ENCODE data around the gene CNTN3.

The CNTN3 gene

GRCh38 chr3:74614107-74614967 lies at the start of gene CNTN3:
CNTN3 (minus strand) TSS chr3:74614659; CDS start chr3:74521112, 93,547 bp downstream.
- TF ChIP-seq REST (IDR thresholded peaks at IDR 0.05; ENCODE audit: low read depth) = no peak
- TF ChIP-seq TEAD4 (IDR thresholded peaks at IDR 0.05) = no peak
- no peak for TF ChIP-seq EGR1 (IDR thresholded peaks at IDR 0.05)
- no peak for TF ChIP-seq FOXM1 (IDR thresholded peaks at IDR 0.05; ENCODE audit: borderline replicate concordance, low read depth)
- TF ChIP-seq ZBTB7A (IDR thresholded peaks at IDR 0.05; ENCODE audit: low read depth) = no peak
- no peak for TF ChIP-seq RAD21 (IDR thresholded peaks at IDR 0.05; ENCODE audit: low read depth)
- TF ChIP-seq NFIC (IDR thresholded peaks at IDR 0.05) = no peak
- TF ChIP-seq USF1 (IDR thresholded peaks at IDR 0.05) = no peak

- no peak for TF ChIP-seq CEBPB (IDR thresholded peaks at IDR 0.05)
- TF ChIP-seq ZBTB7A (IDR thresholded peaks at IDR 0.05; ENCODE audit: low read depth) = no peak
- TF ChIP-seq EP300 (IDR thresholded peaks at IDR 0.05; ENCODE audit: borderline replicate concordance) = no peak
- no peak for TF ChIP-seq TAF1 (IDR thresholded peaks at IDR 0.05; ENCODE audit: low read depth)
- no peak for TF ChIP-seq RAD21 (IDR thresholded peaks at IDR 0.05; ENCODE audit: low read depth)
- TF ChIP-seq TCF12 (IDR thresholded peaks at IDR 0.05; ENCODE audit: low read depth) = no peak
- no peak for TF ChIP-seq YY1 (IDR thresholded peaks at IDR 0.05; ENCODE audit: low read depth)
- TF ChIP-seq USF1 (IDR thresholded peaks at IDR 0.05) = no peak
- TF ChIP-seq TEAD4 (IDR thresholded peaks at IDR 0.05) = no peak
- TF ChIP-seq NFIC (IDR thresholded peaks at IDR 0.05) = no peak
- TF ChIP-seq MAX (IDR thresholded peaks at IDR 0.05) = no peak
- no peak for TF ChIP-seq EGR1 (IDR thresholded peaks at IDR 0.05)
- no peak for TF ChIP-seq CREB1 (IDR thresholded peaks at IDR 0.05; ENCODE audit: low read depth)
- TF ChIP-seq REST (IDR thresholded peaks at IDR 0.05; ENCODE audit: low read depth) = no peak
- TF ChIP-seq FOXM1 (IDR thresholded peaks at IDR 0.05; ENCODE audit: borderline replicate concordance, low read depth) = no peak
Measured at GRCh38 chr3:74663178-74663577, 48.7 kb upstream of the CNTN3 start.

GRCh38 chr3:74661672-74662071 lies 47.2 kb upstream of the CNTN3 start:
- TF ChIP-seq YY1 (IDR thresholded peaks at IDR 0.05; ENCODE audit: low read depth) (no peak), CREB1 (IDR thresholded peaks at IDR 0.05; ENCODE audit: low read depth) (no peak), FOXM1 (IDR thresholded peaks at IDR 0.05; ENCODE audit: borderline replicate concordance, low read depth) (no peak), CEBPB (IDR thresholded peaks at IDR 0.05) (no peak), EGR1 (IDR thresholded peaks at IDR 0.05) (no peak), TCF12 (IDR thresholded peaks at IDR 0.05; ENCODE audit: low read depth) (no peak), RAD21 (IDR thresholded peaks at IDR 0.05; ENCODE audit: low read depth) (no peak), EP300 (IDR thresholded peaks at IDR 0.05; ENCODE audit: borderline replicate concordance) (no peak), MAX (IDR thresholded peaks at IDR 0.05) (no peak), REST (IDR thresholded peaks at IDR 0.05; ENCODE audit: low read depth) (no peak), USF1 (IDR thresholded peaks at IDR 0.05) (no peak), NFIC (IDR thresholded peaks at IDR 0.05) (no peak), TEAD4 (IDR thresholded peaks at IDR 0.05) (no peak), ZBTB7A (IDR thresholded peaks at IDR 0.05; ENCODE audit: low read depth) (no peak)

Data from Ishikawa (cell line).